HG03175 (cell line): Measurements from ENCODE around the gene ITGA4.
A peak's percentile ranks its signal among the peaks of the same experiment; 100 is the strongest.
"Not testable (repeated sequence)": the region's sequence is repeated elsewhere in the genome, so short reads cannot be mapped to it uniquely, and the experiment has no call there.

Experiments
- ATAC-seq: cut with Tn5 transposase; IDR thresholded peaks from one replicate; pipeline ENCODE4 v1.9.1; 2021; ENCODE audit warnings: mild to moderate bottlenecking, moderate library complexity; ENCODE audit not compliant: unreplicated experiment

ITGA4 gene

GRCh38 chr2:181457121-181457740, at the start of gene ITGA4:
TSS of gene ITGA4 (plus strand) at chr2:181457386. CDS start at chr2:181457655, 269 bp downstream.
- ATAC-seq, result peak; percentile 74

GRCh38 chr2:181408861-181409260, 48.3 kb upstream of the ITGA4 start:
- ATAC-seq, result no peak

GRCh38 chr2:181411105-181411849, 45.9 kb upstream of the ITGA4 start:
- ATAC-seq, result peak; percentile 98

- ATAC-seq, result no peak
Observed at GRCh38 chr2:181419129-181419855, 37.9 kb upstream of the ITGA4 start.

GRCh38 chr2:181420259-181421130, 36.7 kb upstream of the ITGA4 start:
- no peak for ATAC-seq

GRCh38 chr2:181421131-181421458, 36.1 kb upstream of the ITGA4 start:
- no peak for ATAC-seq

DNA sequence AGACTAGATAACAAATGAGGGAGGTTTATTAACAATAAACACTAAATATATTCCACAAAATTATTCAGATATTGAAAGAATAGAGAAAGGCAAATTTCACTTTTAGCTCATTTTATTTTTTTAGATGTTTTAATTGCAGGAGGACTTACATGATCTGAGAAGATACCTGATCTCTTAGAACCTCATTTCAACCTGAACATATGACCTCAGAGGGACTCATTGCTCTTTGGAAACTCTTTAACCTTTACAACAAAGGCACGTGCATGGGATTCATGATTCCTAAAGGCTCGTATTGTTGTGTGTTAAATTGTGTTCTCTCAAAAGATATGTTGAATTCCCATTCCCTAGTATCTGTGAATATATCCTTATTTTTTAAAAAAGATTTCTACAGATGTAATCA, 35.7 kb upstream of the ITGA4 start:
- no peak for ATAC-seq

DNA sequence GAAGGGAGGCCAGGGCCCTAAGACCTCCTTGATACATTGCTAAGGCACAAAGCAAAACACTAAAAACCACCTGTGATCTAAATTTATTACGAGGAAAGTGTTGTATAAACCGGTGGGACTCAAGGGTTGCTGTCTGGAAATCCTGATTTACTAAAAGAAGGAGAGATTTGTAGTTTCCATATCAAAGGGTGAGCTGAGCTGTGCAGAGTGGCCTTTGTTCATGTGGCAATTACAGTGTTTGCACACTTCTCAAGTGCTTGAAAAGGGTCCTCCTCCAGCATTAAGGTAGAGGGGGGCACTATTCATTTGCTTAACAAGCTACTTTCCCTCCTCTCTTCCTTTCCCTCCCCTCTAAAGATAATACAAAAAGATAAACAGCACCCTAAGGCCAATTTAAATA, 30.5 kb upstream of the ITGA4 start:
- ATAC-seq, result no peak

DNA sequence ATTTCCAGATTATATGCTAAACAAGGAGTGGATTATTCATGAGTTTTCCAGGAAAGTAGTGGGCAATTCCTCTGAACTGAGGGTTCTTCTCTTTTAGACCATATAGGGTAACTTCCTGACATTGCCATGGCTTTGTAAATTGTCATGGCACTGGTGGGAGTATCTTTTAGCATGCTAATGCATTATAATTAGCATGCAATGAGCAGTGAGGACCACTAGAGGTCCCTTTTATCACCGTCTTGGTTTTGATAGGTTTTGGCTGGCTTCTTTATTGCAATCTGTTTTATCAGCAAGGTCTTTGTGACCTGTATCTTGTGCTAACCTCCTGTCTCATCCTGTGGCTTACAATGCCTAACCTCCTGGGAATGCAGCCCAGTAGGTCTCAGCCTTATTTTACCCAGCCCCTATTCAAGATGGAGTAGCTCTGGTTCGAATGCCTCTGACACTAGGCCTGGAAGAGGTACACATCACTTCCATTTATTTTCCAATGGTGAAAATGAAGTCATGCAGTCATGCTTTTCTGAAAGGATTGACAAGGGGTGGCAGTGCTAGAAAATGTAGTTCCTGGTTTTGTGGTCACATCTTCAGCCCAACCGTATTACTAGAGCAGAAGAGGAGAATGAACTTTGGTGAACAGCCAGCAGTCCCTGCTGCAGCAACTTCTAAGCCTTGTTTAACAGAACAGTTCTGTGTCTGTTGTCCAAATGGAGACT, 26.6 kb upstream of the ITGA4 start:
- ATAC-seq, result no peak

DNA sequence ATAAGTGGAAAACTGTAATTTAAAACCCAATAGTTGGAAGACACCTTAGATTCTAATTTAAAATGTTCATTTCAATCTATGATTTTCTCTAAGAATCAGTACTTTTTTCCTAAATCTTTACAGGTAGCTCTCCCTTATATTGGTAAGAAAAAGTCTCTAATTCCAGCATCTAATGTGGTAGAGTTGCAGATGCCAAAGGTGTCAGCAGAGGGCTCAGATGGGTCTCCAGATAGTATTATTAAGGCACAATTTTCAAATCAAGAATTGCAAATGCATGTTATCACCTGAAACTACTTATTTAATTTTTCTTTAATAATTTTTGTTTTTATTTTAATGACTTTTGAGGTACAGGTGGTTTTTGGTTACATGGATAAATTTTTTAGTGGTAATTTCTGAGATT, 25.5 kb upstream of the ITGA4 start:
- ATAC-seq, result no peak

DNA sequence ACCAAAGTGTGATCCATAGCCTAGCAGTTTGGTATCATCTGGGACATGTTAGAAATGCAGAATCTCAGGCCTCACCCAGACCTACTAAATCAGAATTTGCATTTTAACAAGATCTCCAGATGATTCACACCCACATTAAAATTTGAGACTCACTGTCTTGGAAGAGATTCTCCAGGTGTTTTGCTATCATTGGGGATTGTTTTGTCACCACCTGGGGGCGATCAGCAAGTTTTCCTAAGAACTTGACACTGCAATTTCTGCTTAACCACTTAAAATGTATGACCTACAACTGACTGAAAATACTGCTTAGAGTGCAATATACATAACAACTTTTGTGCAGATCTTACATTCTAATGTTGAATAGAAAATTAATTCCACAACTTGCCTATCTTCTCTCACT, 18.9 kb upstream of the ITGA4 start:
- ATAC-seq, result no peak

DNA sequence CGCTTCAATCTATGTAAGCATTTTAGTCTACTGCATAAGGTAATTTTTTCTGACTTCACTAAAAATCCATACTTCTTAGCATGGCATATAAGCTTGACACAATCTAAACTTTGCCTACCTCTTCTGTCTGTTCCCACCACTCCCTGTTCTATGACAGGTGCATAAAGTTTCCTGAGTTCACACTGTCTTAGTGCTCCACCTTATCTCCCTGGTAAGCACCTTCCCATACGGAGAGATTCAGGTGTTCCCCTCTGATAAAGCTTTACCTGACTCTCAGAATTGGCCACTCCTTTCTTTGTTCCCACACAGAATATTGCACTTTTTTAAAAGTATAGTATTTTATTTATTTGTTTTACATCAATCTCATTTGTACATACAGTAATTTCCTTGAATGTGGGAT, 16.8 kb upstream of the ITGA4 start:
- no peak for ATAC-seq

DNA sequence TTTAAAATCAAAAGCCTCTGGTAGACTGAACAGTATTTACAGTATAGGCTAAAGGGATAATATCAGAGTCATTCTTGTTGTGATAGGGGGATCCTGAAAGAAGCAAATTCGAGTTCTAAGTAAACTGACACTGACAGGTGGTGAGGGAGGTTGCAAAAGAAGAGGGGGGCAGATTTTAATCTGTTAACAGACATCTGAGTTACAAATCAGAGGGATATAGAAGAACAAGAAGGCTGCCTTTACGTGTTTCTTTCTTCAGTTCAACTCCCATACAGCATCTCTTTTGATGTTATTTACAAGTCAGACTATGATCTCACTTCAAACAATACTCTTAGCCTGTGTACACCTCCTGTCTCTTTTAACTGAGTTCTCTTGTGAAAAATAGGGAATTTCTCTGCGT, 16.3 kb upstream of the ITGA4 start:
- ATAC-seq, result no peak

DNA sequence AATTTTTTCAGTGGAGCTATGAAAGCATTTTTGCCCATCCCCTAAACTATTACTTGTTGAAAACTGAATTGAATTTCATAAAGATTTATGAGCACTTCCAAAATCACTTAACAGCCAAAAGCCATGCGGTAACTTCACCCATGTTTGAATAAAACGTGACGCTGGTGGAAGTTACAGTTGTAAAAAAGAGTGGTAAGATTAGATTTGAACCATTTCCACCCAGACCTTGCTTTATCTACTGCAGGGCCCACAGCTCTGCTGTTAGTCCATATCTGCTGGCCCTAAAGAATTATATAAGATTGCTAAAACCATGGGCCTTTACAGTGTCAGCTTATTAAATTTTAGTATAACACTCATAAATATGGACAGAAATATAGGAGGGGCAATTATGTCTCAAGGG, 15.5 kb upstream of the ITGA4 start:
- no peak for ATAC-seq

DNA sequence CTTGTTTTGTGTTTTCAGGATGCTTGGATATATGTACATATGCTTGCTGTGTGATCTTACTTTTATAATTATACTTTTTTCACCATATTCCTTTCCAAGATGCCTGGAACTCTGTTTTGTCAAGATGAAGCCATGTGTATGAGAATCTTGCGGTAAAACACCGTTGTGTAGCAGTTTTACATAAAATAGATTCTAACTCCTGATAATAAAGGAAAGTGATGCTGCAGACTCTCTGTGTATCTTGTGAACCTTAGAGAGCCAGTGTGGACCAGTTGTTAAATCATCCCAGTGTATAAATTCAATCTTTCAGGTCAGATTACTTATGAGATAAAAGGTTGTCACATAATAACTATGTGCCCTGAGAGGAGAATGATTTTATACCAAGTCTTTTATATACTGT, 12.5 kb upstream of the ITGA4 start:
- ATAC-seq, result no peak

- no peak for ATAC-seq
Observed at GRCh38 chr2:181446985-181447384, 10.2 kb upstream of the ITGA4 start.

DNA sequence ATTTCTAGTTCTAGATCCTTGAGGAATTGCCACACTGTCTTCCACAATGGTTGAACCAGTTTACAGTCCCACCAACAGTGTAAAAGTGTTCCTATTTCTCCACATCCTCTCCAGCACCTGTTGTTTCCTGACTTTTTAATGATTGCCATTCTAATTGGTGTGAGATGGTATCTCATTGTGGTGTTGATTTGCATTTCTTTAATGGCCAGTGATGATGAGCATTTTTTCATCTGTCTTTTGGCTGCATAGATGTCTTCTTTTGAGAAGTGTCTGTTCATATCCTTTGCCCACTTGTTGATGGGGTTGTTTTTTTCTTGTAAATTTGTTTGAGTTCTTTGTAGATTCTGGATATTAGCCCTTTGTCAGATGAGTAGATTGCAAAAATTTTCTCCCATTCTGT, 7.9 kb upstream of the ITGA4 start:
- ATAC-seq, result not testable (repeated sequence)

GRCh38 chr2:181454686-181455450, 2.3 kb upstream of the ITGA4 start:
- ATAC-seq, result no peak

DNA sequence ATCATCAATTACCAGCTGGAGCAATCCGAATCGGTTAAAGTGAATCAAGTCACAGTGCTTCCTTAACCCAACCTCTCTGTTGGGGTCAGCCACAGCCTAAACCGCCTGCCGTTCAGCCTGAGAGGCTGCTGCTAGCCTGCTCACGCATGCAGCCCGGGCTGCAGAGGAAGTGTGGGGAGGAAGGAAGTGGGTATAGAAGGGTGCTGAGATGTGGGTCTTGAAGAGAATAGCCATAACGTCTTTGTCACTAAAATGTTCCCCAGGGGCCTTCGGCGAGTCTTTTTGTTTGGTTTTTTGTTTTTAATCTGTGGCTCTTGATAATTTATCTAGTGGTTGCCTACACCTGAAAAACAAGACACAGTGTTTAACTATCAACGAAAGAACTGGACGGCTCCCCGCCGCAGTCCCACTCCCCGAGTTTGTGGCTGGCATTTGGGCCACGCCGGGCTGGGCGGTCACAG, 496 bp upstream of the ITGA4 start:
- peak; percentile 79 for ATAC-seq
